ENCODE measurements around the gene LARGE1. TPM values are rescaled to one million over a fixed set of nuclear protein-coding genes. Genes with fewer than 3 reads are reported as not detected.

The LARGE1 gene
- total RNA-seq, 1 experiment from 2014 or later, result 2.5 TPM

- in situ Hi-C loops (cut with HindIII; ENCODE audit: low pct_unique_long_range_greater_than_20kb, low sequenced_read_pairs), result no loop called here
- no peak for ATAC-seq
Measured at GRCh38 chr22:33593818-33594217, 326.5 kb downstream of the LARGE1 start.

DNA sequence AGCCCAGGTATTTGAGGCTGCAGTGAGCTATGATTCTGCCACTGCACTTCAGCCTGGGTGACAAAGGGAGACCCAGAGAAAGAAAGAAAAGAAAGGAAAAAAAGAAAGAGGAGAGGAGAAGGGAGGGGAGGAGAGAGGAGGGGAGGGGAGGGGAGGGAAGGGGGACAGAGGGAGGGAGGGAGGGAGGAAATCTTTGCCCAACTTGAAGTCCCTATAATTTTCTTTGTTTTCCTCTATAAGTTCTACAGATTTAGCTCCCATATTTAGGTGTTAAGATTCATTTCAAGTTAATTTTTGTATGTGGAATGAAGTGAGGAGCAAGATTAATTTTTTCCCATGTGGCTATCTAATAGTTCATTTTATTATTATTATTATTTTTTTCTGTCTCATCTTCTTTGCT lies 328.3 kb downstream of the LARGE1 start:
- BruUV-seq (replicated peaks), result no TSS peak
- Histone ChIP-seq H3K27ac (ENCODE audit: low read length) (no peak overlapping the region), H3K4me1 (ENCODE audit: control insufficient read depth, insufficient read depth, low read length) (no peaks in the 10 kb centered on the region), H3K4me3 (ENCODE audit: low read depth in 2 of 2, low read length in 2 of 2) (no peak overlapping the region), H3K9me3 (ENCODE audit: control insufficient read depth, insufficient read depth, low read depth, low read length) (no peaks in the 10 kb centered on the region), H3K36me3 (ENCODE audit: control insufficient read depth, insufficient read depth, low read length) (no peaks in the 10 kb centered on the region), H3K27me3 (ENCODE audit: control insufficient read depth, insufficient read depth, low read length) (no peaks in the 10 kb centered on the region)
- DNase-seq (ENCODE audit: low read depth, low spot score) (no peak), ATAC-seq (no peak)
- in situ Hi-C loops (cut with HindIII; ENCODE audit: low pct_unique_long_range_greater_than_20kb, low sequenced_read_pairs), result no loop called here
- ChIA-PET CTCF (no interaction called here), POLR2A (no interaction called here)
- TF ChIP-seq POLR2AphosphoS5 (IDR thresholded peaks at IDR 0.05; ENCODE audit: low read depth, low read length) (no peak), TCF7L2 (IDR thresholded peaks at IDR 0.05; ENCODE audit: low read depth, low read length) (no peak), REST (IDR thresholded peaks at IDR 0.05; ENCODE audit: insufficient read depth in 1 of 2, low read depth in 2 of 2, low read length in 1 of 2) (no peak), SIN3A (IDR thresholded peaks at IDR 0.05; ENCODE audit: borderline replicate concordance, insufficient read depth, low read depth, low read length) (no peak)
- TF ChIP-seq, protein P1, sequence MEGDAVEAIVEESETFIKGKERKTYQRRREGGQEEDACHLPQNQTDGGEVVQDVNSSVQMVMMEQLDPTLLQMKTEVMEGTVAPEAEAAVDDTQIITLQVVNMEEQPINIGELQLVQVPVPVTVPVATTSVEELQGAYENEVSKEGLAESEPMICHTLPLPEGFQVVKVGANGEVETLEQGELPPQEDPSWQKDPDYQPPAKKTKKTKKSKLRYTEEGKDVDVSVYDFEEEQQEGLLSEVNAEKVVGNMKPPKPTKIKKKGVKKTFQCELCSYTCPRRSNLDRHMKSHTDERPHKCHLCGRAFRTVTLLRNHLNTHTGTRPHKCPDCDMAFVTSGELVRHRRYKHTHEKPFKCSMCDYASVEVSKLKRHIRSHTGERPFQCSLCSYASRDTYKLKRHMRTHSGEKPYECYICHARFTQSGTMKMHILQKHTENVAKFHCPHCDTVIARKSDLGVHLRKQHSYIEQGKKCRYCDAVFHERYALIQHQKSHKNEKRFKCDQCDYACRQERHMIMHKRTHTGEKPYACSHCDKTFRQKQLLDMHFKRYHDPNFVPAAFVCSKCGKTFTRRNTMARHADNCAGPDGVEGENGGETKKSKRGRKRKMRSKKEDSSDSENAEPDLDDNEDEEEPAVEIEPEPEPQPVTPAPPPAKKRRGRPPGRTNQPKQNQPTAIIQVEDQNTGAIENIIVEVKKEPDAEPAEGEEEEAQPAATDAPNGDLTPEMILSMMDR (IDR thresholded peaks at IDR 0.05), result no peak
- intact Hi-C loops (cut with micrococcal nuclease; ENCODE audit: unreplicated experiment), result no loop called here

More at GRCh38 chr22:33593818-33594217, 326.5 kb downstream of the LARGE1 start:
- no peaks in the 10 kb centered on the region for H3K36me3 ChIP-seq (ENCODE audit: control insufficient read depth, insufficient read depth, low read length)
- H3K4me3 ChIP-seq (ENCODE audit: low read depth in 2 of 2, low read length in 2 of 2), result no peak overlapping the region
- CTCF ChIA-PET, result interaction anchor here (0.7 kb wide), 1 partner anchor 114 kb away, joined by 5 read pairs; no protein-coding TSS in a partner anchor
- no peaks in the 10 kb centered on the region for H3K9me3 ChIP-seq (ENCODE audit: control insufficient read depth, insufficient read depth, low read depth, low read length)
- DNase-seq (ENCODE audit: low read depth, low spot score), result no peak
- no peaks in the 10 kb centered on the region for H3K27me3 ChIP-seq (ENCODE audit: control insufficient read depth, insufficient read depth, low read length)
- no peak overlapping the region for H3K27ac ChIP-seq (ENCODE audit: low read length)
- POLR2A ChIA-PET, result no interaction called here
- H3K4me1 ChIP-seq (ENCODE audit: control insufficient read depth, insufficient read depth, low read length), result no peaks in the 10 kb centered on the region
- no peak for TF ChIP-seq TCF7L2 (IDR thresholded peaks at IDR 0.05; ENCODE audit: low read depth, low read length)
- TF ChIP-seq REST (IDR thresholded peaks at IDR 0.05; ENCODE audit: insufficient read depth in 1 of 2, low read depth in 2 of 2, low read length in 1 of 2), result no peak
- no TSS peak for BruUV-seq (replicated peaks)
- intact Hi-C loops (cut with micrococcal nuclease; ENCODE audit: unreplicated experiment), result no loop called here

Measured in Panc1 (cell line).